OCI-LY1 (cell line): ENCODE data around the gene HOXB4.

Source experiments
- CTCF ChIP-seq: fragments of 200-600 bp; sonication (generic), shearing (Covaris generic); IDR thresholded peaks from 2 replicates; pipeline ENCODE4 v1.5.1; 2017; ENCODE audit warnings: mild to moderate bottlenecking, antibody characterized with exemption, low read length, moderate library complexity, mixed read lengths
- EZH2 ChIP-seq: fragments of 200-600 bp; sonication (generic), shearing (Covaris generic); IDR thresholded peaks from 2 replicates; pipeline ENCODE4 v1.8.0; 2017; ENCODE audit warnings: borderline replicate concordance, mixed run types, mild to moderate bottlenecking, antibody characterized with exemption, low read length, moderate library complexity, mixed read lengths

- TF ChIP-seq CTCF (no peak), EZH2 (no peak)
Observed at GRCh38 chr17:48627118-48627597, 49.0 kb upstream of the HOXB4 start.
